K562 (cell line): ENCODE results near the gene SLC25A51. TPM values are rescaled to one million over a fixed set of nuclear protein-coding genes. Genes with fewer than 3 reads are reported as not detected.

ENCODE experiments used
- CREBBP ChIP-seq: IDR thresholded peaks from one replicate; pipeline ENCODE4 v1.6.1; 2012; ENCODE audit warnings: low read depth, mild to moderate bottlenecking, control low read depth, inconsistent platforms, low read length
- EHMT2 ChIP-seq: fragments of 450-650 bp; IDR thresholded peaks from 2 replicates; pipeline ENCODE4 v1.6.1; 2018; ENCODE audit warnings: antibody characterized with exemption
- FOXK2 ChIP-seq, 2 experiments: fragments of 450-650 bp; IDR thresholded peaks in 1 of 2; conservative IDR thresholded peaks in 1 of 2; 2 replicates each; pipeline ENCODE4 v1.6.1; 2016; ENCODE audit warnings: low read depth in 2 of 2, mild to moderate bottlenecking in 1 of 2
- GABPB2 ChIP-seq: fragments of 250-450 bp; sonication (Bioruptor Pico); conservative IDR thresholded peaks from 2 replicates; pipeline ENCODE4 v1.5.1; 2021; ENCODE audit warnings: mild to moderate bottlenecking
- HSF4 ChIP-seq: fragments of 250-450 bp; sonication (Bioruptor Pico); IDR thresholded peaks from 2 replicates; pipeline ENCODE4 v2.1.2; 2022; ENCODE audit warnings: mild to moderate bottlenecking, moderate library complexity, borderline replicate concordance
- ILK ChIP-seq: fragments of 450-650 bp; IDR thresholded peaks from 2 replicates; pipeline ENCODE4 v1.6.1; 2016; ENCODE audit warnings: missing genetic modification characterization, low read depth, mild to moderate bottlenecking, missing compliant biosample characterization, moderate library complexity, borderline replicate concordance
- SMC3 ChIP-seq: conservative IDR thresholded peaks from 2 replicates; pipeline ENCODE4 v1.6.1; 2011; ENCODE audit warnings: low read depth, low read length, improper control_type of control experiment; ENCODE audit not compliant: insufficient read depth
- SRF ChIP-seq, 2 experiments: fragments of 250-450, 450-650 bp in 1 of 2; sonication (Bioruptor Pico) in 1 of 2; sonication (generic) in 1 of 2; formaldehyde crosslinking; IDR thresholded peaks; 2 replicates each; pipeline versions ENCODE4 v1.5.0 to v1.5.1; 2020 to 2022; ENCODE audit warnings: mild to moderate bottlenecking in 1 of 2, missing genetic modification reagents in 1 of 2
- TAF1 ChIP-seq: IDR thresholded peaks from 2 replicates; pipeline ENCODE4 v1.6.1; 2011; ENCODE audit warnings: mild to moderate bottlenecking, low read length, moderate library complexity; ENCODE audit not compliant: insufficient read depth, control insufficient read depth, severe bottlenecking; ENCODE audit errors: extremely low read depth
- TEAD2 ChIP-seq: fragments of 450-650 bp; IDR thresholded peaks from 2 replicates; pipeline ENCODE4 v1.6.1; 2016; ENCODE audit warnings: missing genetic modification characterization, control low read depth, missing compliant biosample characterization
- U2AF1 ChIP-seq: fragments of 200-400 bp; formaldehyde crosslinking; optimal IDR thresholded peaks from 2 replicates; pipeline ENCODE3; 2017; ENCODE audit warnings: mild to moderate bottlenecking, low read depth, low read length, moderate library complexity
- ZFP36 ChIP-seq: fragments of 150-350 bp; IDR thresholded peaks from 2 replicates; pipeline ENCODE4 v1.6.1; 2018; ENCODE audit warnings: low read length, low read depth; ENCODE audit not compliant: partially characterized antibody
- ZNF431 ChIP-seq: sonication (generic); formaldehyde crosslinking; IDR thresholded peaks from 2 replicates; pipeline ENCODE4 v1.8.0; 2022; ENCODE audit warnings: mild to moderate bottlenecking, missing genetic modification reagents
- ZNF586 ChIP-seq: fragments of 450-650 bp; formaldehyde crosslinking; conservative IDR thresholded peaks from 2 replicates; pipeline ENCODE4 v1.4.0; 2020; ENCODE audit warnings: mild to moderate bottlenecking, moderate library complexity
- polyA plus RNA-seq, 8 experiments: library from polyadenylated mRNA; depleted of rRNA in 4 of 8; stranded (reverse) in 5 of 8; unstranded in 3 of 8; fragments of >200 nt; fragmentation: Nextera tagmentation in 2 of 8; fragmentation: Illumina TruSeq in 1 of 8; extraction: Ambion mirVana in 2 of 8; extraction: Trizol in 1 of 8; gene quantifications; 2 replicates each; pipeline versions ENCODE4 v1.2.1 to v1.2.3, GENCODE V29; 2011 to 2014; ENCODE audit warnings: inconsistent platforms in 1 of 8, missing spikeins in 1 of 8
- total RNA-seq, 7 experiments: library from RNA; depleted of rRNA in 6 of 7; stranded (reverse); fragments of >200 nt in 6 of 7; fragmentation: Illumina TruSeq in 2 of 7; extraction: Trizol in 2 of 7; gene quantifications; 2 replicates each; pipeline versions ENCODE4 v1.2.1 to v1.2.3, GENCODE V29; 2011 to 2021; ENCODE audit warnings: low replicate concordance in 1 of 7
- TF ChIP-seq, protein P1 (sequence below): fragments of 450-650 bp; IDR thresholded peaks from 2 replicates; pipeline ENCODE4 v1.6.1; 2016; ENCODE audit warnings: mild to moderate bottlenecking, moderate library complexity
- TF ChIP-seq, protein P2 (sequence below): sonication (generic); formaldehyde crosslinking; IDR thresholded peaks from 2 replicates; pipeline ENCODE4 v1.5.0; 2020; ENCODE audit warnings: missing genetic modification reagents

SLC25A51 gene
- total and polyA plus RNA-seq, 9 of the 15 experiments (the other 6 are each of a cell fraction or from before 2014, with no cell fraction given) = 9.1 to 40.7 (median 24.5) TPM

DNA sequence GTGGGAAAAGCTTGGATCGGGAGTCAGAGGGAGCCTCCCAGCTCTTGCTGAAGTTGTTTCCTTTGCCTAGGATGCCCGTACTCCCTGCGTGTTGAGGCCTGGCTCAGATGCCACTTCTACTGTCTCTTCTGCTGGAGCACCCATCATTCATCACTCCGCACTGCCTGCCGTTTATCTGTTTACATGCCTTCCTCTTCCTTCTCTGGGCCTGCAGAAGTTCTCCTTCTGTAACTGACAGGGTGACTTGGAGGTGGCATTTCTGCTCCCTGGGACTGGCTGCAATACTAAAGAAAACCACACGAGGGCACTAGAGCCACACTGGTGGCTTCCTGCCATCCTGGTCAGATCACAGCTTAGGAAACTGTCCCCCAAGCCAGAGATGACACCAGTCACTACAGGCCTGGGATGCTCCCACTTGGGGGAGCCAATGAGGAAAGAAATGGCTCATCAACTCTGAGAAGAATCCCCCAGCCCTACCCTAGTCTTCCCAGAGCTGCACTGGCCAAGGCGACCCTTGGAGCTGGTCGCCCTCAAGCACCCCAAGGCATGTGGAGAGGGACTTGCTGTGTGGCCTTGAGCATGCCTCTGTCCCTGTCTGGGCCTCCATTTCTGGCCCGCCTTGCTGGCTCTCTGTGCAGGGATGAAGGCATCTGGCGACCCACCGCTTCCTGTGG lies 9.7 kb upstream of the SLC25A51 start (continued):
- TF ChIP-seq, protein P1, sequence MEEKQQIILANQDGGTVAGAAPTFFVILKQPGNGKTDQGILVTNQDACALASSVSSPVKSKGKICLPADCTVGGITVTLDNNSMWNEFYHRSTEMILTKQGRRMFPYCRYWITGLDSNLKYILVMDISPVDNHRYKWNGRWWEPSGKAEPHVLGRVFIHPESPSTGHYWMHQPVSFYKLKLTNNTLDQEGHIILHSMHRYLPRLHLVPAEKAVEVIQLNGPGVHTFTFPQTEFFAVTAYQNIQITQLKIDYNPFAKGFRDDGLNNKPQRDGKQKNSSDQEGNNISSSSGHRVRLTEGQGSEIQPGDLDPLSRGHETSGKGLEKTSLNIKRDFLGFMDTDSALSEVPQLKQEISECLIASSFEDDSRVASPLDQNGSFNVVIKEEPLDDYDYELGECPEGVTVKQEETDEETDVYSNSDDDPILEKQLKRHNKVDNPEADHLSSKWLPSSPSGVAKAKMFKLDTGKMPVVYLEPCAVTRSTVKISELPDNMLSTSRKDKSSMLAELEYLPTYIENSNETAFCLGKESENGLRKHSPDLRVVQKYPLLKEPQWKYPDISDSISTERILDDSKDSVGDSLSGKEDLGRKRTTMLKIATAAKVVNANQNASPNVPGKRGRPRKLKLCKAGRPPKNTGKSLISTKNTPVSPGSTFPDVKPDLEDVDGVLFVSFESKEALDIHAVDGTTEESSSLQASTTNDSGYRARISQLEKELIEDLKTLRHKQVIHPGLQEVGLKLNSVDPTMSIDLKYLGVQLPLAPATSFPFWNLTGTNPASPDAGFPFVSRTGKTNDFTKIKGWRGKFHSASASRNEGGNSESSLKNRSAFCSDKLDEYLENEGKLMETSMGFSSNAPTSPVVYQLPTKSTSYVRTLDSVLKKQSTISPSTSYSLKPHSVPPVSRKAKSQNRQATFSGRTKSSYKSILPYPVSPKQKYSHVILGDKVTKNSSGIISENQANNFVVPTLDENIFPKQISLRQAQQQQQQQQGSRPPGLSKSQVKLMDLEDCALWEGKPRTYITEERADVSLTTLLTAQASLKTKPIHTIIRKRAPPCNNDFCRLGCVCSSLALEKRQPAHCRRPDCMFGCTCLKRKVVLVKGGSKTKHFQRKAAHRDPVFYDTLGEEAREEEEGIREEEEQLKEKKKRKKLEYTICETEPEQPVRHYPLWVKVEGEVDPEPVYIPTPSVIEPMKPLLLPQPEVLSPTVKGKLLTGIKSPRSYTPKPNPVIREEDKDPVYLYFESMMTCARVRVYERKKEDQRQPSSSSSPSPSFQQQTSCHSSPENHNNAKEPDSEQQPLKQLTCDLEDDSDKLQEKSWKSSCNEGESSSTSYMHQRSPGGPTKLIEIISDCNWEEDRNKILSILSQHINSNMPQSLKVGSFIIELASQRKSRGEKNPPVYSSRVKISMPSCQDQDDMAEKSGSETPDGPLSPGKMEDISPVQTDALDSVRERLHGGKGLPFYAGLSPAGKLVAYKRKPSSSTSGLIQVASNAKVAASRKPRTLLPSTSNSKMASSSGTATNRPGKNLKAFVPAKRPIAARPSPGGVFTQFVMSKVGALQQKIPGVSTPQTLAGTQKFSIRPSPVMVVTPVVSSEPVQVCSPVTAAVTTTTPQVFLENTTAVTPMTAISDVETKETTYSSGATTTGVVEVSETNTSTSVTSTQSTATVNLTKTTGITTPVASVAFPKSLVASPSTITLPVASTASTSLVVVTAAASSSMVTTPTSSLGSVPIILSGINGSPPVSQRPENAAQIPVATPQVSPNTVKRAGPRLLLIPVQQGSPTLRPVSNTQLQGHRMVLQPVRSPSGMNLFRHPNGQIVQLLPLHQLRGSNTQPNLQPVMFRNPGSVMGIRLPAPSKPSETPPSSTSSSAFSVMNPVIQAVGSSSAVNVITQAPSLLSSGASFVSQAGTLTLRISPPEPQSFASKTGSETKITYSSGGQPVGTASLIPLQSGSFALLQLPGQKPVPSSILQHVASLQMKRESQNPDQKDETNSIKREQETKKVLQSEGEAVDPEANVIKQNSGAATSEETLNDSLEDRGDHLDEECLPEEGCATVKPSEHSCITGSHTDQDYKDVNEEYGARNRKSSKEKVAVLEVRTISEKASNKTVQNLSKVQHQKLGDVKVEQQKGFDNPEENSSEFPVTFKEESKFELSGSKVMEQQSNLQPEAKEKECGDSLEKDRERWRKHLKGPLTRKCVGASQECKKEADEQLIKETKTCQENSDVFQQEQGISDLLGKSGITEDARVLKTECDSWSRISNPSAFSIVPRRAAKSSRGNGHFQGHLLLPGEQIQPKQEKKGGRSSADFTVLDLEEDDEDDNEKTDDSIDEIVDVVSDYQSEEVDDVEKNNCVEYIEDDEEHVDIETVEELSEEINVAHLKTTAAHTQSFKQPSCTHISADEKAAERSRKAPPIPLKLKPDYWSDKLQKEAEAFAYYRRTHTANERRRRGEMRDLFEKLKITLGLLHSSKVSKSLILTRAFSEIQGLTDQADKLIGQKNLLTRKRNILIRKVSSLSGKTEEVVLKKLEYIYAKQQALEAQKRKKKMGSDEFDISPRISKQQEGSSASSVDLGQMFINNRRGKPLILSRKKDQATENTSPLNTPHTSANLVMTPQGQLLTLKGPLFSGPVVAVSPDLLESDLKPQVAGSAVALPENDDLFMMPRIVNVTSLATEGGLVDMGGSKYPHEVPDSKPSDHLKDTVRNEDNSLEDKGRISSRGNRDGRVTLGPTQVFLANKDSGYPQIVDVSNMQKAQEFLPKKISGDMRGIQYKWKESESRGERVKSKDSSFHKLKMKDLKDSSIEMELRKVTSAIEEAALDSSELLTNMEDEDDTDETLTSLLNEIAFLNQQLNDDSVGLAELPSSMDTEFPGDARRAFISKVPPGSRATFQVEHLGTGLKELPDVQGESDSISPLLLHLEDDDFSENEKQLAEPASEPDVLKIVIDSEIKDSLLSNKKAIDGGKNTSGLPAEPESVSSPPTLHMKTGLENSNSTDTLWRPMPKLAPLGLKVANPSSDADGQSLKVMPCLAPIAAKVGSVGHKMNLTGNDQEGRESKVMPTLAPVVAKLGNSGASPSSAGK = no peak
- no peak for TF ChIP-seq ZNF586 (CRISPR knock-in tag)
- TF ChIP-seq ILK (tag) = no peak
- no peak for TF ChIP-seq CREBBP
- no peak for TF ChIP-seq ZNF431 (CRISPR knock-in tag)
- no peak for TF ChIP-seq EHMT2
- TF ChIP-seq HSF4 = no peak
- TF ChIP-seq FOXK2 (conservative IDR thresholded peaks at IDR 0.05 in 1 of 2, IDR thresholded peaks at IDR 0.05 in 1 of 2; ENCODE audit: low read depth in 2 of 2) = peak; percentile 23 to 52; a peak in 1 of 4 replicates
- no peak; a peak in 1 of 4 replicates for TF ChIP-seq SRF (CRISPR knock-in tag; IDR thresholded peaks at IDR 0.05)
- no peak for TF ChIP-seq U2AF1
- TF ChIP-seq GABPB2 (CRISPR knock-in tag) = no peak
- TF ChIP-seq, protein P2, sequence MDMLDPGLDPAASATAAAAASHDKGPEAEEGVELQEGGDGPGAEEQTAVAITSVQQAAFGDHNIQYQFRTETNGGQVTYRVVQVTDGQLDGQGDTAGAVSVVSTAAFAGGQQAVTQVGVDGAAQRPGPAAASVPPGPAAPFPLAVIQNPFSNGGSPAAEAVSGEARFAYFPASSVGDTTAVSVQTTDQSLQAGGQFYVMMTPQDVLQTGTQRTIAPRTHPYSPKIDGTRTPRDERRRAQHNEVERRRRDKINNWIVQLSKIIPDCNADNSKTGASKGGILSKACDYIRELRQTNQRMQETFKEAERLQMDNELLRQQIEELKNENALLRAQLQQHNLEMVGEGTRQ (CRISPR knock-in tag) = no peak
- TF ChIP-seq ZFP36 = no peak
- TF ChIP-seq TAF1 = no peak
- TF ChIP-seq TEAD2 (tag) = no peak
- peak; percentile 99 for TF ChIP-seq SMC3
